GM19240 (cell line): ENCODE results near the gene AKAP6.

Experiments used
- DNase-seq: peaks from one replicate; pipeline ENCODE4 v3.0.0; 2011; ENCODE audit warnings: low spot score; ENCODE audit not compliant: insufficient read length

AKAP6 gene

GRCh38 chr14:32474478-32475195, 145.5 kb downstream of the AKAP6 start:
- no peak for DNase-seq

GRCh38 chr14:32476532-32476931, 147.4 kb downstream of the AKAP6 start:
- DNase-seq, result no peak

- no peak for DNase-seq
These were observed 148.3 kb downstream of the AKAP6 start for GRCh38 chr14:32477396-32477795.

GRCh38 chr14:32478050-32478449, 149.0 kb downstream of the AKAP6 start:
- no peak for DNase-seq

GRCh38 chr14:32480337-32480736, 151.2 kb downstream of the AKAP6 start:
- DNase-seq, result no peak

- DNase-seq, result no peak
These were observed 152.6 kb downstream of the AKAP6 start for GRCh38 chr14:32481707-32482106.

- no peak for DNase-seq
These were observed 162.4 kb downstream of the AKAP6 start for GRCh38 chr14:32491416-32492016.

- no peak for DNase-seq
These were observed 163.4 kb downstream of the AKAP6 start for GRCh38 chr14:32492457-32492856.

- DNase-seq, result no peak
These were observed 165.7 kb downstream of the AKAP6 start for GRCh38 chr14:32494609-32495434.

GRCh38 chr14:32495435-32495734, 166.3 kb downstream of the AKAP6 start:
- no peak for DNase-seq

- DNase-seq, result no peak
These were observed 168.2 kb downstream of the AKAP6 start for GRCh38 chr14:32497248-32497647.

GRCh38 chr14:32507029-32507984, 178.2 kb downstream of the AKAP6 start:
- no peak for DNase-seq

GRCh38 chr14:32508281-32508680, 179.2 kb downstream of the AKAP6 start:
- no peak for DNase-seq

GRCh38 chr14:32509632-32510187, 180.6 kb downstream of the AKAP6 start:
- DNase-seq, result no peak

- DNase-seq, result no peak
These were observed 181.7 kb downstream of the AKAP6 start for GRCh38 chr14:32510815-32511214.

- DNase-seq, result no peak
These were observed 183.2 kb downstream of the AKAP6 start for GRCh38 chr14:32512348-32512747.

- DNase-seq, result no peak
These were observed 183.7 kb downstream of the AKAP6 start for GRCh38 chr14:32512813-32513212.

- no peak for DNase-seq
These were observed 184.5 kb downstream of the AKAP6 start for GRCh38 chr14:32513571-32514009.

GRCh38 chr14:32514236-32514635, 185.1 kb downstream of the AKAP6 start:
- no peak for DNase-seq

GRCh38 chr14:32514681-32515080, 185.6 kb downstream of the AKAP6 start:
- no peak for DNase-seq
